ENCODE data around the gene IGF2BP2. TPM values are rescaled to one million over a fixed set of nuclear protein-coding genes. Genes with fewer than 3 reads are reported as not detected.

Gene IGF2BP2
- total and polyA plus RNA-seq, 2 of the 4 experiments (the other 2 are of a cell fraction) = 23.4 to 88.2 TPM

- no peak overlapping the region for H3K4ac ChIP-seq (ENCODE audit: low read depth, low read length)
- peaks cover 0 to 2% of the 10 kb centered on the region in 2 experiments; a peak in 1 of 4 replicates for H3K79me1 ChIP-seq (ENCODE audit: low read depth in 1 of 2, low read length in 2 of 2)
- no peak overlapping the region for H4K91ac ChIP-seq (ENCODE audit: insufficient read depth, low read depth, low read length)
- intact Hi-C loops (cut with micrococcal nuclease) = no loop called here
- no peaks in the 10 kb centered on the region for H4K20me1 ChIP-seq (ENCODE audit: insufficient read depth, low read length)
- no TSS peak for BruUV-seq (replicated peaks)
- ATAC-seq (ENCODE audit: low read depth) = no peak
- H2AFZ ChIP-seq (replicated peaks; ENCODE audit: low read length, poor library complexity) = no peak overlapping the region
- in situ Hi-C loops (cut with MboI; ENCODE audit: low sequenced_read_pairs) = no loop called here
- H3K14ac ChIP-seq (replicated peaks; ENCODE audit: low read depth, low read length) = no peak overlapping the region
- H3K4me2 ChIP-seq (ENCODE audit: low read depth, low read length) = no peak overlapping the region
- no peak overlapping the region for H3K4me3 ChIP-seq (ENCODE audit: insufficient read depth, low read depth, low read length)
- H2BK5ac ChIP-seq (ENCODE audit: low read depth, low read length, poor library complexity, severe bottlenecking) = no peak overlapping the region
- H2AK9ac ChIP-seq (replicated peaks; ENCODE audit: low read depth, low read length, poor library complexity) = no peak overlapping the region
- no peak overlapping the region for H3K27ac ChIP-seq (ENCODE audit: insufficient read depth, low read length)
- H4K8ac ChIP-seq (ENCODE audit: low read depth in 2 of 2, low read length in 2 of 2) = no peak overlapping the region
- ChIA-PET POLR2A (ENCODE audit: unreplicated experiment) (no interaction called here), CTCF (interaction anchor here (0.6 kb wide), 1 partner anchor 24 kb away, joined by 3 read pairs; no protein-coding TSS in a partner anchor)
- dilution Hi-C loops (cut with HindIII; ENCODE audit: low sequenced_read_pairs, unreplicated experiment) = no loop called here
- H2BK20ac ChIP-seq (ENCODE audit: low read depth, low read length) = no peak overlapping the region
- no peak overlapping the region for H2AK5ac ChIP-seq (ENCODE audit: low read depth, low read length)
- H3K36me3 ChIP-seq (ENCODE audit: control insufficient read depth, insufficient read depth, low read length) = peaks cover 28% of the 10 kb centered on the region
- no peak overlapping the region for H2BK15ac ChIP-seq (ENCODE audit: low read depth, low read length)
- H3K9me1 ChIP-seq (ENCODE audit: insufficient read depth, low read length) = no peaks in the 10 kb centered on the region
- H4K5ac ChIP-seq (ENCODE audit: low read depth, low read length) = no peak overlapping the region
- no peak overlapping the region for H3K23ac ChIP-seq (ENCODE audit: low read depth, low read length)
- H2BK120ac ChIP-seq (ENCODE audit: low read depth, low read length) = no peak overlapping the region
- no peak for DNase-seq
- TF ChIP-seq RAD21 (IDR thresholded peaks at IDR 0.05; ENCODE audit: low read length) = no peak
- TF ChIP-seq ELK1 (IDR thresholded peaks at IDR 0.05; ENCODE audit: borderline replicate concordance, low read depth, low read length) = no peak
- TF ChIP-seq CHD1 (IDR thresholded peaks at IDR 0.05; ENCODE audit: low read depth, low read length) = no peak
- TF ChIP-seq MAFK (IDR thresholded peaks at IDR 0.05; ENCODE audit: low read depth, low read length) = no peak
- TF ChIP-seq RFX5 (IDR thresholded peaks at IDR 0.05; ENCODE audit: low read depth, low read length) = no peak
- TF ChIP-seq MAZ (IDR thresholded peaks at IDR 0.05; ENCODE audit: borderline replicate concordance, low read depth, low read length) = no peak
- no peaks in the 10 kb centered on the region for H3K4me1 ChIP-seq (ENCODE audit: control insufficient read depth, insufficient read depth, low read length)
- H3K9me3 ChIP-seq (ENCODE audit: control insufficient read depth, insufficient read depth, low read length) = no peaks in the 10 kb centered on the region
- H3K18ac ChIP-seq (ENCODE audit: low read depth, low read length) = no peak overlapping the region
- no peak overlapping the region for H3K9ac ChIP-seq (ENCODE audit: low read depth, low read length)
- no peaks in the 10 kb centered on the region for H3K27me3 ChIP-seq (ENCODE audit: control insufficient read depth, insufficient read depth, low read length)
- H3K56ac ChIP-seq (ENCODE audit: extremely low read depth, insufficient read depth, low read length) = no peak overlapping the region
Measured at GRCh38 chr3:185605566-185605965, 219.3 kb downstream of the IGF2BP2 start.
